Neural crest cell (in vitro differentiated cells): ENCODE results near the gene WDR82. TPM values are rescaled to one million over a fixed set of nuclear protein-coding genes. Genes with fewer than 3 reads are reported as not detected.

Experiments
- DNase-seq: peaks from one replicate; pipeline ENCODE4 v3.0.0; 2021; ENCODE audit warnings: low read depth, mixed read lengths, low spot score
- H3K27ac Mint-ChIP-seq: one replicate; pipeline ENCODE4 v1.8.0; 2021; ENCODE audit warnings: mild to moderate bottlenecking, mixed read lengths; ENCODE audit not compliant: unreplicated experiment
- H3K27me3 Mint-ChIP-seq: 2 replicates; pipeline ENCODE4 v1.8.0; 2021; ENCODE audit warnings: low read depth, mild to moderate bottlenecking, mixed read lengths
- H3K36me3 Mint-ChIP-seq: 2 replicates; pipeline ENCODE4 v1.8.0; 2021; ENCODE audit warnings: low read depth, mild to moderate bottlenecking, mixed read lengths
- H3K4me1 Mint-ChIP-seq: 2 replicates; pipeline ENCODE4 v1.8.0; 2021; ENCODE audit warnings: mixed read lengths
- H3K4me3 Mint-ChIP-seq: one replicate; pipeline ENCODE4 v1.8.0; 2021; ENCODE audit warnings: mild to moderate bottlenecking, mixed read lengths
- H3K9me3 Mint-ChIP-seq: 2 replicates; pipeline ENCODE4 v1.8.0; 2021; ENCODE audit warnings: mixed read lengths
- CTCF ChIP-seq: fragments of 200-600 bp; sonication (generic); conservative IDR thresholded peaks from 2 replicates; pipeline ENCODE4 v1.5.0; 2021; ENCODE audit warnings: antibody characterized with exemption, mild to moderate bottlenecking
- total RNA-seq: library from RNA; stranded (reverse); gene quantifications from 2 replicates; pipeline ENCODE4 v1.2.1, GENCODE V29; 2021

Gene WDR82
- total RNA-seq, 1 donor from 2014 or later: 114 TPM

DNA sequence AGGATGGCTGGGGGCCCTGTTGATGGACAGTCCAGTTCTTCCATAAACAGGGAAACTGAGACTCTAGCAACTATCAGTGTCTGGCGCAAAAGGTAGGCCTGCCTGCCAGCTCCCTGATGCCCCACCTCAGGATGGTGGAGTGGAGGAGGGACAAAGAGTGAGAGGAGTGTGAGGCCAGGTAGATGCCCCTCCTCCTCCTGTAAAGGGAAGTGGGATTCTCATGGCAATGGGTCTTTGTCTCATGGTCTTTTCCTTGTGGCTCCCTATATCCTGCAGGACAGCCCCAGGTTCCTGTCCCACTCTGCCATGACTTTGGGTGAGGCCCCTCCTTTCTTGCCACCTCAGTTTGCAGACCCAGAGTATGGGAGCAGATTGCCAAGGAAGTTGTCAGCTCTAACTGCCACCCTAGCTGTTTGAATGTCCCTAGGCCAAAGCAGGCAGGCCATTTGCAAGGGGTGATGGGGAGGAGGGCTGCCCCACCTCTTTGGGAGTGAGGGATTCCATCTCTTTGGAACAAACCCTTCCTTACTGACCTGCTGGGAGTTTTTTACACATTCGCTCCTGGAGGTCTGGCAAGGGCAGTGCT, 34.8 kb upstream of the WDR82 start:
- Mint-ChIP-seq H3K4me1 (peaks cover 50% of the 10 kb centered on the region), H3K4me3 (no peak overlapping the region), H3K36me3 (no peaks in the 10 kb centered on the region), H3K27me3 (peaks cover 9% of the 10 kb centered on the region), H3K27ac (peak overlapping the region; percentile 62), H3K9me3 (no peaks in the 10 kb centered on the region)
- no peak for DNase-seq
- TF ChIP-seq CTCF: no peak

- Mint-ChIP-seq H3K4me3 (peak overlapping the region; percentile 41), H3K27ac (peak overlapping the region; percentile 86), H3K36me3 (no peaks in the 10 kb centered on the region), H3K9me3 (no peaks in the 10 kb centered on the region), H3K4me1 (peaks cover 48% of the 10 kb centered on the region), H3K27me3 (peaks cover 3% of the 10 kb centered on the region)
- no peak for TF ChIP-seq CTCF
- peak; percentile 74 for DNase-seq
These were observed 33.2 kb upstream of the WDR82 start for GRCh38 chr3:52311576-52312119.

GRCh38 chr3:52310861-52311575, 32.6 kb upstream of the WDR82 start:
- no peak for DNase-seq
- Mint-ChIP-seq H3K36me3 (no peaks in the 10 kb centered on the region), H3K9me3 (no peaks in the 10 kb centered on the region), H3K27me3 (peaks cover 6% of the 10 kb centered on the region), H3K27ac (peak overlapping the region; percentile 86), H3K4me3 (peak overlapping the region; percentile 41), H3K4me1 (peaks cover 46% of the 10 kb centered on the region)
- no peak for TF ChIP-seq CTCF

DNA sequence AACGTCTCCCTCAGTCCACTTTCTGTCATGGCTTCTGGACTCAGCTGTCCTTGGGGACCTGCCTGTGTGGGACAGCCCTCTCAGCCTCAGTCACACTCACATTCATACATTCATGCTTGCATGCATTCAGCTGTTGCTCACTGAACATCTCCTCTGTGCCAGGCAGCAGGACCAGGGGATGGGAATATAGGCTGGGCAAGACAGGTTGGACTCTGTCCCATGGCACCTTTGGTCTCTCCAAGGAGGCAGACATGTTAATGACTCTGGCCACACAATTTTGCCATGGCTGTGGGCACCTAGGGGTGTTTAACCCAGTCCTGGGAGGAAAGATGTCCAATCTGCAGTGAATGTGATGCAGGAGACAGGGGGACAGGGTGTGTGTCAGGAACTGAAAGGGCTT, 29.9 kb upstream of the WDR82 start:
- peaks cover 33% of the 10 kb centered on the region for H3K4me1 Mint-ChIP-seq
- H3K36me3 Mint-ChIP-seq: no peaks in the 10 kb centered on the region
- H3K9me3 Mint-ChIP-seq: no peaks in the 10 kb centered on the region
- TF ChIP-seq CTCF: no peak
- no peak for DNase-seq
- H3K4me3 Mint-ChIP-seq: no peak overlapping the region
- peaks cover 6% of the 10 kb centered on the region for H3K27me3 Mint-ChIP-seq
- H3K27ac Mint-ChIP-seq: peak overlapping the region; percentile 62

DNA sequence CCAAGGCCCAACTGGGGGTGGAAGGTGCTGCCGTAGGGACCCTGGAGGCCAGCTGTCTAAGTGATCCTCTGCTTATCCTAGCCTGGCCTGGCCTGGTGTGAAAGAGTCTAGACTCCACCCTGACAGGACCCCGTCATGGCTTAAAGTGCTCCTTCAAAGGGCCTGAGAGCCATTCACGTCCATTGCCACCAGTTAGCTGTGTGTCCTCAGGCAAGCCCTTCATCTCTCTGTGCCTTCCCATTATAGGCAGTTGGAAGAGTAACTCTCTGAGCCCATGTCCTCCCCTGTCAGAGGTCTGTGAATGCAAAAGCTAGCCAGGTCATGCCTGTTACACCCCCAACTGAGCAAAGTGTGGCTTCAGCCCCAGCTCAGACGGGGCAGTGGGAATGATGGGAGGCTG, 28.5 kb upstream of the WDR82 start:
- H3K4me1 Mint-ChIP-seq: peaks cover 40% of the 10 kb centered on the region
- no peaks in the 10 kb centered on the region for H3K9me3 Mint-ChIP-seq
- no peak for DNase-seq
- H3K27ac Mint-ChIP-seq: no peak overlapping the region
- no peak for TF ChIP-seq CTCF
- no peaks in the 10 kb centered on the region for H3K36me3 Mint-ChIP-seq
- H3K4me3 Mint-ChIP-seq: no peak overlapping the region
- H3K27me3 Mint-ChIP-seq: peaks cover 8% of the 10 kb centered on the region
